ENCODE results near the gene PALS1.

The PALS1 gene

GRCh38 chr14:67245104-67245503 is 3.9 kb downstream of the PALS1 start:
- TF ChIP-seq CTCF (IDR thresholded peaks at IDR 0.05; ENCODE audit: low read depth, low read length), result no peak
- in situ Hi-C loops (cut with HindIII; ENCODE audit: low sequenced_read_pairs), result no loop called here
- H3K4me3 ChIP-seq (ENCODE audit: low read depth, low read length), result no peak overlapping the region
- DNase-seq (ENCODE audit: low read depth, low spot score), result no peak

GRCh38 chr14:67251573-67252226 is 10.5 kb downstream of the PALS1 start:
- in situ Hi-C loops (cut with HindIII; ENCODE audit: low sequenced_read_pairs), result no loop called here

GRCh38 chr14:67253076-67253635 is 11.9 kb downstream of the PALS1 start:
- in situ Hi-C loops (cut with HindIII; ENCODE audit: low sequenced_read_pairs), result no loop called here
- no peak overlapping the region for H3K4me3 ChIP-seq (ENCODE audit: low read depth, low read length)
- DNase-seq (ENCODE audit: low read depth, low spot score), result no peak
- no peak for TF ChIP-seq CTCF (IDR thresholded peaks at IDR 0.05; ENCODE audit: low read depth, low read length)

More at GRCh38 chr14:67251573-67252226, 10.5 kb downstream of the PALS1 start:
- peak; percentile 54 for DNase-seq (ENCODE audit: low read depth, low spot score)
- TF ChIP-seq CTCF (IDR thresholded peaks at IDR 0.05; ENCODE audit: low read depth, low read length), result no peak
- no peak overlapping the region for H3K4me3 ChIP-seq (ENCODE audit: low read depth, low read length)

- in situ Hi-C loops (cut with HindIII; ENCODE audit: low sequenced_read_pairs), result no loop called here
- no peak for TF ChIP-seq CTCF (IDR thresholded peaks at IDR 0.05; ENCODE audit: low read depth, low read length)
- no peak overlapping the region for H3K4me3 ChIP-seq (ENCODE audit: low read depth, low read length)
- no peak for DNase-seq (ENCODE audit: low read depth, low spot score)
Observed at GRCh38 chr14:67257906-67258305, 16.7 kb downstream of the PALS1 start.

GRCh38 chr14:67260965-67261364 is 19.7 kb downstream of the PALS1 start:
- DNase-seq (ENCODE audit: low read depth, low spot score), result no peak
- in situ Hi-C loops (cut with HindIII; ENCODE audit: low sequenced_read_pairs), result no loop called here
- no peak overlapping the region for H3K4me3 ChIP-seq (ENCODE audit: low read depth, low read length)
- TF ChIP-seq CTCF (IDR thresholded peaks at IDR 0.05; ENCODE audit: low read depth, low read length), result no peak

- DNase-seq (ENCODE audit: low read depth, low spot score), result peak; percentile 78
- in situ Hi-C loops (cut with HindIII; ENCODE audit: low sequenced_read_pairs), result no loop called here
- H3K4me3 ChIP-seq (ENCODE audit: low read depth, low read length), result no peak overlapping the region
- no peak for TF ChIP-seq CTCF (IDR thresholded peaks at IDR 0.05; ENCODE audit: low read depth, low read length)
Observed at GRCh38 chr14:67263499-67264149, 22.4 kb downstream of the PALS1 start.
